Activated naive CD8-positive, alpha-beta T cell treated with anti-CD3 and anti-CD28 coated beads, Interleukin-2, amount 50 U/mL, for 24 hours (primary cell): ENCODE results near the gene TSC22D1.

Experiments
- ATAC-seq: fragments of 150-1000 bp; cut with Tn5 transposase; one replicate; pipeline ENCODE4 v1.10.0; 2021
- DNase-seq: peaks from one replicate; pipeline ENCODE4 v3.0.0; 2021
- H3K27ac Mint-ChIP-seq: one replicate; pipeline ENCODE4 v1.8.0; 2021; ENCODE audit warnings: mild to moderate bottlenecking, mixed read lengths
- H3K27me3 Mint-ChIP-seq: one replicate; pipeline ENCODE4 v1.8.0; 2021; ENCODE audit warnings: mixed read lengths
- H3K36me3 Mint-ChIP-seq: one replicate; pipeline ENCODE4 v1.8.0; 2021; ENCODE audit warnings: low read depth, mixed read lengths
- H3K4me1 Mint-ChIP-seq: one replicate; pipeline ENCODE4 v1.8.0; 2021; ENCODE audit warnings: mixed read lengths
- H3K4me3 Mint-ChIP-seq: one replicate; pipeline ENCODE4 v1.8.0; 2021; ENCODE audit warnings: mild to moderate bottlenecking, moderate library complexity, mixed read lengths
- H3K9me3 Mint-ChIP-seq: one replicate; pipeline ENCODE4 v1.8.0; 2021; ENCODE audit warnings: mixed read lengths

Gene TSC22D1

DNA sequence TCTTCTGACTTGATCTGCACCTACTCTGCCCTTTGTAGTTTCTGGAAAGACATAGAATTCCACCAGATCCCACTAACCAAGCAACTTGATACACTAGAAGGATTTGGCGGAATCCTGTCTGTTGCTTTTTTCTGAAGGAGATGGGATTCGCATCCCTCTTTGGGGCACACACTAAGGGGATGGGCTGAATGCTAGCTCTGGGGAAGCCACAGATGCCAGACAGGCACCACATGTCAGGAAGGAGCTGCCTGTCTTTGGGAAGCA is 150.4 kb downstream of the TSC22D1 start:
- Mint-ChIP-seq H3K4me3 (no peak overlapping the region), H3K4me1 (no peaks in the 10 kb centered on the region), H3K27me3 (peaks cover 23% of the 10 kb centered on the region), H3K9me3 (no peaks in the 10 kb centered on the region), H3K27ac (no peak overlapping the region), H3K36me3 (no peaks in the 10 kb centered on the region)
- ATAC-seq (no peak), DNase-seq (no peak)

- no peak overlapping the region for H3K27ac Mint-ChIP-seq
- no peak overlapping the region for H3K4me3 Mint-ChIP-seq
- H3K27me3 Mint-ChIP-seq = peaks cover 23% of the 10 kb centered on the region
- DNase-seq (no peak), ATAC-seq (no peak)
- H3K9me3 Mint-ChIP-seq = no peaks in the 10 kb centered on the region
- no peaks in the 10 kb centered on the region for H3K36me3 Mint-ChIP-seq
- no peaks in the 10 kb centered on the region for H3K4me1 Mint-ChIP-seq
Measured at GRCh38 chr13:44425041-44425814, 150.9 kb downstream of the TSC22D1 start.

DNA sequence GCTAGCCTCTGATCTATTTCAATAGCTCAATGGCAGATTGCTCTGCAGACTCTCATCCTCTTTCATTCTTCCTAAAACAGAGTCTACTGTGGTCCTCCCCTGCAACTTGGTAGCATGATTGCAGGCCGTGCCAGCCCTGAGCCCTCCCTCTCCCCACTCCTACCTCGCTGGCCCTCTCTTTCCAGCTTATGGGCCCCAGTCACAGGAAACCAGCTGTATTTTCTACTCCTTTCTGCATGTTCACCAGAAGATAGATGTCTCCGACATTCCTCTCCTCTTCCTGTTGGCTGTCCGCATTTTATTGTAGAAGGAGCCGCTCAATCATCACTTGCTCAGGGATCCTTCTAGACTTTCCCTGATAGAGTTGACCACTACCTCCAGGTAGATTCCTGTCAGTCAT is 152.3 kb downstream of the TSC22D1 start:
- no peaks in the 10 kb centered on the region for H3K4me1 Mint-ChIP-seq
- peaks cover 23% of the 10 kb centered on the region for H3K27me3 Mint-ChIP-seq
- ATAC-seq = no peak
- H3K27ac Mint-ChIP-seq = no peak overlapping the region
- H3K9me3 Mint-ChIP-seq = no peaks in the 10 kb centered on the region
- H3K4me3 Mint-ChIP-seq = no peak overlapping the region
- H3K36me3 Mint-ChIP-seq = no peaks in the 10 kb centered on the region
- no peak for DNase-seq

- Mint-ChIP-seq H3K4me3 (no peak overlapping the region), H3K27me3 (peaks cover 23% of the 10 kb centered on the region), H3K36me3 (no peaks in the 10 kb centered on the region), H3K27ac (no peak overlapping the region), H3K4me1 (no peaks in the 10 kb centered on the region), H3K9me3 (no peaks in the 10 kb centered on the region)
- no peak for ATAC-seq
- no peak for DNase-seq
Measured at GRCh38 chr13:44422755-44423643, 153.1 kb downstream of the TSC22D1 start.

DNA sequence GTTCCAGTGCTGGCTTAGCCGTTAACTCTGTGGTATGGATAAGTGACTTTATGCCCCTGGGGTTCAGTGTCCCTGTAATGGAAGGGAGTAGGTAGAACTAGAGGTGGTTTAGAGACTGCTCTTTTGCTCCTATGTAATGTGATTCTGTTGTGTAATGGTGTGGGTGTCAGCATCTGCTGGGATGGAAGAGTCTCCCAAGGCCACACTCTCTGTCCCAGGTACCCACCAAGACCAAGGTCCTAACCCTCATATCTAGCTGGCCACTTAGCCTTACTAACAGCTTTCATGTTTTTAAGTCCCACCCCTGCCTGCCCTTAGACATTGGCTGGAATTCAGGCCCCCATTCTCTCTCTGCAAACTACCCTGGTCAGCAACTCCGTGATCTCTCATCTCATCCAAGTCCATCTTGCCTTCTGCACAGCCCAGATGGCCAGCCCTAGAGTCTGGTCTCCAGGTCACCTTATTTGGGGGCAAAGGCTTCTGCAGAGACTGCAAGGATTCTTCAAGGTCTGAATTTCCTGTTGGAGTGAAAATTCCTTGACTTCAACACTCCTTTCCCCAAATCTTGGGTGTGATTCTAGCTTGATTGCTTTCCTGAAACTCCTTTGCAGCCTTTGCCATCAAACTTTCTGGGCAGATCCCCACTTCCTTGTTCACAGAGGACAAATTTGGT is 154.1 kb downstream of the TSC22D1 start:
- no peaks in the 10 kb centered on the region for H3K36me3 Mint-ChIP-seq
- DNase-seq = no peak

DNA sequence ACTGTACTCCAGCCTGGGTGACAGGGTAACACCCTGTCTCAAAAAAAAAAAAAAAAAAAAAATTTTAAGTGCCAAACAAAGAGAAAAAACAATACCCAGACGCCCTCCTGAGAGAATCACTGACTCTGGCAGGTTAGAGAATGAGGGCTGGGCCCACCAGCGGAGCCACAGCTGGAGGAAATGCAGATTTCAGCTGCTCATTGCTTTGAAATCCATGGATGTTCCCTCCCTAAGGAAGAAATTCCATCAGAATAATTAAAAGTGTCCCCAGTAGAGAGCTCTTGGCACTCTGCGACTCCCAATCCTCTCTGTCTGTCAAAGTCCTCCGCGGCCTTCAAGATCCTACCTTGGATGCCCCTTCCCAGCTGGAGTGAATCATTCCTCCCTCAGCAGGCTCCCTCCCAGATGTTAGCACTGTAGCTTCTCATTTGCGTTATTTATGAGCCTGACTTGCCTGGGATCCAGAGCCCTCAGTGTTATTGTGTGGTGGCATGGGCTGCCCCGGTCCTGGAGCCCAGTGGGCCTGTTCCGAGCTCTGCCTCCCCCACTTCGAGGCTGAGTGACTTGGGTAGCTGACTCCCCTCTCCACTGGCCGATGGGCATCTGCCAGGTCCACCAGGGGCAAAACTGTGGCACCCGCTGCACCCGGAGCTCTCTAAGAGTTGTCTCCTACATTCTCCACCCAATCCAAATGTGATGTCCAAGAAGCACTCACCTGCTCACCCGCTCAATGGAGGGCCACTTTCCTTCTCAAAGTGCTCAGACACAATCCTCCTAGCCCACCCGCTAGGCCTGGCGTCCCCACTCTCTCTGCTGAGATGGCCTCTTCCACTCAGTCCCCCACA is 155.5 kb downstream of the TSC22D1 start:
- no peak for DNase-seq
- Mint-ChIP-seq H3K27me3 (peaks cover 22% of the 10 kb centered on the region), H3K9me3 (no peaks in the 10 kb centered on the region), H3K4me3 (no peak overlapping the region), H3K4me1 (no peaks in the 10 kb centered on the region), H3K27ac (no peak overlapping the region), H3K36me3 (no peaks in the 10 kb centered on the region)
- ATAC-seq = no peak

More for the DNA sequence above, 154.1 kb downstream of the TSC22D1 start:
- ATAC-seq = no peak
- Mint-ChIP-seq H3K4me3 (no peak overlapping the region), H3K9me3 (no peaks in the 10 kb centered on the region), H3K27me3 (peaks cover 23% of the 10 kb centered on the region), H3K27ac (no peak overlapping the region), H3K4me1 (no peaks in the 10 kb centered on the region)

DNA sequence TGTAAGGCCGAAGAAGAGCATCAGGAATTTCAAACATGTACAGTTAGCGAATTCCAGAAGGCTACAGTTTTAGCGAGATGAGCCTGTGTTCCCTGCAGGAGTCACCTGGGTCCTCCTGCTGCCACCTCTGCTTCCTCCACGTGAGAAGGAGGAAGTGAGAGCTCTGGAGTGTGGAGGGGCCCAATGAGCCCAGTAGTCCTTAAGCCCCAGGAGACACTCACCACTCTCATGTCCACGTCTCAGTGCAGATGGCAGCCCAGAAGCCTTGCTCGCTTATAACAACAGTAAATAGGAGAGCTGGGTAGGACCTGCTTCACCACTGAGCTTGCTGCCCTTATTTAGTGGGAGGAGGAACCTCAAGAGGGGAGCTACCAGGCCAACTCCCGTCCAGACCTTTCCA is 158.3 kb downstream of the TSC22D1 start:
- H3K27me3 Mint-ChIP-seq = peaks cover 9% of the 10 kb centered on the region
- DNase-seq (no peak), ATAC-seq (no peak)
- H3K36me3 Mint-ChIP-seq = no peaks in the 10 kb centered on the region
- no peak overlapping the region for H3K27ac Mint-ChIP-seq
- no peaks in the 10 kb centered on the region for H3K9me3 Mint-ChIP-seq
- no peaks in the 10 kb centered on the region for H3K4me1 Mint-ChIP-seq
- no peak overlapping the region for H3K4me3 Mint-ChIP-seq

DNA sequence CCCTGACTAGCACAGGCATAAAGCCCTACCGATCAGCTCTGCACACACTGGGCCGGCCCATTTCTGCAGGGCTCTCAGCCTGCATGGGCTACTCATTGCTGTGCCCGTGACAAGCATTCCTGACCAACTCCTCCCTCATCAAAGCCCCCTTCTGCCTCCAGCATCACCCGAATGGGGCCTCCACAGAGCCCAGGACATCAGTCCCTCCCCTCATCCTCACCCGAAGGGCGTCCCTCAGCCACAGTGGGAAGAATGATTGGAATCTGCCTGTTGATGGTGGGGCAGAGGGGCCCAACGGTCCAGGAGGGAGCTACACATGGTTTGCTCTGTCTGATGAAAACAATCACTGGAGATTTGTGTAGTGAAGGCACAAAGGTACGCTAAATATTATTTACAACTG is 158.7 kb downstream of the TSC22D1 start:
- Mint-ChIP-seq H3K4me1 (no peaks in the 10 kb centered on the region), H3K36me3 (no peaks in the 10 kb centered on the region), H3K27me3 (peaks cover 7% of the 10 kb centered on the region), H3K4me3 (no peak overlapping the region), H3K27ac (no peak overlapping the region), H3K9me3 (no peaks in the 10 kb centered on the region)
- DNase-seq (no peak), ATAC-seq (no peak)

DNA sequence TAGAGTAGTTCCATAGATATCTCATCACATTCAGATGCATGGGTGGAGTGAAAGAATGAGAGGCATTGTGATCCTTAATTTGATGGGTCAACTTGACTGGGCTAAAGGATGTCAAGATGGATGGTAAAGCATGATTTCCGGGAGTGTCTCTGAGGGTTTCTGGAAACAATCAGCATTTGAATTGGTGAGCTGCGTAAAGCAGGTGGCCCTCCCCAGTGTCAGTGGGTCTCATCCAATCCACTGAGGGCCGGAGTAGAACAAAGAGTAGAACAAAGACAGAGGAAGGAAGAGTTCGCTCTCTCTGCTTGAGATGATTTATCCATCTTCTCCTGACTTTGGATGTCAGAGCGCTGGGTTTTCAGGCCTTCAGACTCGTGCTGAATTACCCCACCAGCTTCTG is 159.4 kb downstream of the TSC22D1 start:
- no peaks in the 10 kb centered on the region for H3K9me3 Mint-ChIP-seq
- peaks cover 2% of the 10 kb centered on the region for H3K4me1 Mint-ChIP-seq
- no peak for DNase-seq
- H3K27me3 Mint-ChIP-seq = no peaks in the 10 kb centered on the region
- H3K27ac Mint-ChIP-seq = no peak overlapping the region
- H3K4me3 Mint-ChIP-seq = no peak overlapping the region
- no peak for ATAC-seq
- H3K36me3 Mint-ChIP-seq = no peaks in the 10 kb centered on the region

- Mint-ChIP-seq H3K36me3 (no peaks in the 10 kb centered on the region), H3K27ac (no peak overlapping the region), H3K27me3 (no peaks in the 10 kb centered on the region), H3K9me3 (no peaks in the 10 kb centered on the region), H3K4me3 (no peak overlapping the region), H3K4me1 (peaks cover 2% of the 10 kb centered on the region)
- no peak for ATAC-seq
- no peak for DNase-seq
Measured at GRCh38 chr13:44416301-44416700, 159.8 kb downstream of the TSC22D1 start.

- Mint-ChIP-seq H3K4me3 (no peak overlapping the region), H3K9me3 (no peaks in the 10 kb centered on the region)
Measured at GRCh38 chr13:44415815-44416214, 160.3 kb downstream of the TSC22D1 start.

GRCh38 chr13:44414716-44415115 is 161.4 kb downstream of the TSC22D1 start:
- ATAC-seq = no peak
- Mint-ChIP-seq H3K4me3 (no peak overlapping the region), H3K9me3 (no peaks in the 10 kb centered on the region), H3K36me3 (no peaks in the 10 kb centered on the region), H3K27ac (no peak overlapping the region), H3K27me3 (no peaks in the 10 kb centered on the region), H3K4me1 (peaks cover 2% of the 10 kb centered on the region)
- DNase-seq = no peak

More at GRCh38 chr13:44415815-44416214, 160.3 kb downstream of the TSC22D1 start:
- Mint-ChIP-seq H3K36me3 (no peaks in the 10 kb centered on the region), H3K27ac (no peak overlapping the region), H3K27me3 (no peaks in the 10 kb centered on the region), H3K4me1 (peaks cover 2% of the 10 kb centered on the region)
- no peak for ATAC-seq
- no peak for DNase-seq

- ATAC-seq (no peak), DNase-seq (no peak)
- Mint-ChIP-seq H3K4me1 (peaks cover 2% of the 10 kb centered on the region), H3K36me3 (no peaks in the 10 kb centered on the region), H3K9me3 (no peaks in the 10 kb centered on the region), H3K4me3 (no peak overlapping the region), H3K27me3 (no peaks in the 10 kb centered on the region), H3K27ac (no peak overlapping the region)
Measured at GRCh38 chr13:44413095-44413494, 163.0 kb downstream of the TSC22D1 start.

- ATAC-seq (no peak), DNase-seq (no peak)
- Mint-ChIP-seq H3K9me3 (no peaks in the 10 kb centered on the region), H3K27me3 (no peaks in the 10 kb centered on the region), H3K27ac (no peak overlapping the region), H3K36me3 (no peaks in the 10 kb centered on the region), H3K4me1 (peaks cover 2% of the 10 kb centered on the region), H3K4me3 (no peak overlapping the region)
Measured at GRCh38 chr13:44412346-44412935, 163.7 kb downstream of the TSC22D1 start.
